Fibroblast of mammary gland (primary cell): ENCODE data around the gene MMADHC.

ENCODE experiments used
- DNase-seq: peaks from one replicate; pipeline ENCODE4 v3.0.0-alpha.2; 2010; ENCODE audit warnings: low read depth
- H3K4me3 ChIP-seq: 2 replicates; pipeline ENCODE4 v1.5.1; 2011; ENCODE audit warnings: low read depth, mild to moderate bottlenecking, low read length, moderate library complexity; ENCODE audit not compliant: control insufficient read depth
- CTCF ChIP-seq: conservative IDR thresholded peaks from 2 replicates; pipeline ENCODE4 v1.5.1; 2011; ENCODE audit warnings: low read depth, low read length, inconsistent platforms; ENCODE audit not compliant: control insufficient read depth, insufficient read depth

MMADHC gene

GRCh38 chr2:149540138-149540537 lies 47.4 kb downstream of the MMADHC start:
- TF ChIP-seq CTCF = no peak
- no peak overlapping the region for H3K4me3 ChIP-seq
- no peak for DNase-seq

GRCh38 chr2:149538138-149538833 lies 49.3 kb downstream of the MMADHC start:
- DNase-seq = no peak
- H3K4me3 ChIP-seq = no peak overlapping the region
- TF ChIP-seq CTCF = no peak

- no peak overlapping the region for H3K4me3 ChIP-seq
- DNase-seq = no peak
- no peak for TF ChIP-seq CTCF
Observed at GRCh38 chr2:149537092-149537726, 50.4 kb downstream of the MMADHC start.

- TF ChIP-seq CTCF = no peak
- H3K4me3 ChIP-seq = no peak overlapping the region
- no peak for DNase-seq
Observed at GRCh38 chr2:149536649-149537048, 50.9 kb downstream of the MMADHC start.

- no peak for DNase-seq
- no peak for TF ChIP-seq CTCF
- H3K4me3 ChIP-seq = no peak overlapping the region
Observed at GRCh38 chr2:149534674-149535073, 52.9 kb downstream of the MMADHC start.

- no peak for DNase-seq
- no peak for TF ChIP-seq CTCF
- no peak overlapping the region for H3K4me3 ChIP-seq
Observed at GRCh38 chr2:149528983-149529382, 58.6 kb downstream of the MMADHC start.
